Suprapubic skin (tissue), 3 donors: Measurements from ENCODE around the gene DCDC2C.

Experiments
- CTCF ChIP-seq, 2 donors: fragments of 200-600 bp in 1 of 2; fragments of 450-650 bp in 1 of 2; sonication (generic) in 1 of 2; IDR thresholded peaks; one replicate each; pipeline ENCODE4 v1.5.1; 2016 to 2019; ENCODE audit warnings: antibody characterized with exemption in 2 of 2, mild to moderate bottlenecking in 1 of 2, moderate library complexity in 1 of 2
- EP300 ChIP-seq: sonication (generic); formaldehyde crosslinking; IDR thresholded peaks from one replicate; pipeline ENCODE4 v1.6.1; 2017; ENCODE audit warnings: antibody characterized with exemption

- TF ChIP-seq CTCF (IDR thresholded peaks at IDR 0.05) (no peak), EP300 (no peak)
Observed at GRCh38 chr2:3670941-3671340, 32.4 kb upstream of the DCDC2C start.
